Left kidney (tissue), 2 donors: ENCODE results near the gene SLC22A4. TPM values are rescaled to one million over a fixed set of nuclear protein-coding genes. Genes with fewer than 3 reads are reported as not detected.

Experiments
- DNase-seq: peaks from one replicate; pipeline ENCODE4 v3.0.0-alpha.2; 2013
- polyA plus RNA-seq: library from polyadenylated mRNA; unstranded; fragments of 120-200 nt; gene quantifications from one replicate; pipeline ENCODE4 v1.2.1, GENCODE V29; 2013; ENCODE audit not compliant: insufficient read length

SLC22A4 gene
- polyA plus RNA-seq, 1 donor: 7.6 TPM

DNA sequence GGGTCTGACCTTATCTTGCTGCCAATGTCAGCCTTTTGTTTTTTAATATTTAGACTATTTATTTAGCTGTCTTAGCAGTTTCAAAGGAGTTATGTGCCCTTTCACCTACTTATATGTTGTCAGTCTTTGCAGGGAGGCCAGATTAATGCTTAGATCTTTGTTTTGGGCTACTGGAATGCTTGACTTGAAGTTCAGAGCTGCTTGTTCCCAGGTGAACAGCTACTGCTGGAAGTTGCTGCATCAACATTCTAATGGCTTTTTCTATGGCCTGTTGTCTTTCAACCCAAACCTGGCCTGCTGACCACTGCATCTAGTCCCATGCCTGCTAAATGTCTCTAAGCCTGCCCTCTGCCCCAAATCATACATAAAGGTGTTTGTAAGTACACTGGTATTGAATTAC is 78.3 kb downstream of the SLC22A4 start:
- DNase-seq: no peak

DNA sequence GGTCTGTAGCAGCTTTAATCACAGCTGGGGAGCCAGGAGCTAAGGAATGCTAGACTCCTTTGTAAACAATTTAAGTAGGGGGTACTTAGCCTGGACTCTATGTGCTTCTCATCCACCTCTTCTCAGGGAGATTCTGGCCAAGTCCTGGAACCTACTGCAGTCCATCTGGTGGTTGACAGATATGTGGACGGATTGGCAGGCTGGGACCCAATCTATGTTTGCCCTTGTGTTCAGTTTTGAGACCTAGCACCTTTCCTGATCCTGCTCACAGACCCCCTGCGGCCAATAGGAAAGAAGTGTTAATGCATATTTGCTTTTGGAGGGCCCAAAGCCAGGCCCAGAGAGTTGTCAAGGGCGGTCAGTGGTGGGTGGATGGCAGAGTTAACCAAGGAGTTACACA is 81.8 kb downstream of the SLC22A4 start:
- no peak for DNase-seq

DNA sequence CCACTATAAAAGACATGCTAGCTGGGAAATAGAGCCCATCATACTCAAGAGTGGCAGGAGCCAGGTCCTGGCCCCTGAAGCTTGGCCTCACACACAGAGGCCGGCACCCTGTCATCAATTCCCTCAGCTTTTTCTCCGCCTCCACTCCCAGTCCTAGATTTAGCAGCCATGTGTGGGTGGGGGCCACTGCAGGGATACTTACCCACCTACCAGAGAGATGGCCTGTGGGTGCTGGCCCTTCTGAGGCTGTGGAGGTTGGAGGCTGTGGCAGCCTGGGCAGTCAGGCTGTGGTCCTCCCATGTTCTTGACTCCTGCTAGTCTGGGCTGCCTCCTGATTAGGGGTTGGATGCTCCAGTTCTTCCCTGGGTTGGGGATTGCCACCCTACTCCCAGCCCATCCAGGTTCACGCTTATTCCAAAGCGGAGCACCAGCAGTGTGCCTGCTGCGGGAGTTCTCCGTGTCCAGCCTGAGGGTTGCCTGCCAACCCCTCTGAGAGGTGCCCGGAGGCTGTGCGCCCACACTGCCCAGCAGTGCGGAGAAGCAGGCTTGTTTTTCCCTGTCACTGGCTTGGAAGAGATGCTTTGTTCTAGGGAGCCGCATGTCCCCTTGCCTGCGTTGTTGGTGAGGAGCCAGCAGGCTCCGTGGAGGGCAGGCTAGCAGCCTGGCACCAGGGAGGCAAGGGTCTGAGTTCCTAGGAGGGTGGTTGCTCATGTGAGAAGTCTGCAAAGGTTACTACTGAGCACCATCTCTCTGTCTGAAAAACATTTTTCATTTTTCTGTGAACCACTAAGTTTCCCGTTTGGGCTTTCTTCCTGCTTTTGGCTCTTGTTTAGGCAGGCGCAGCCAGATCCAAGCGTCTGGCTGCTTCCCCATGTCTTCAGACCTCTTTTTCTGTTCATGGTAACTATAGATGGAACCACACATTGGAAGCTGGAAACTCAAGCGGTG is 82.8 kb downstream of the SLC22A4 start:
- DNase-seq: no peak

DNA sequence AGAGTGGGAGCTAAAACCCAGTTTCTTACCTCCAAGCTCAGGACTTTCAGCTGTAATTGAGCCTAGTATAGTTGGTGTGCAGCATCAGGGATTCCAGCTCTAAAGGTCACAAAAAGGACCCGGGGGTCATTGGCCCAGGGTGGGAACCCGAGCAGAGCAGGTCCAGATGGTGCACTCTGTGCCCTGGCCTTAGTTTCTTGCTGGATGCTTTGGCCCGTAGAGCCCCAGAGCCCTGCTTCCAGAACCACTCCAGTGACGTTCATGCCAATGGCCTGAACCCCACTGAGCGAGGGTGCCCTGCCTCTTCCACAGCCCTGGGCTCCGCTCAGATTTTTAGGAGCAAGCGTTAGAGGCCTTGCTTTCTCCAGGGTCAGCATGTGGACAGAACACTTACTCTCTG is 83.5 kb downstream of the SLC22A4 start:
- no peak for DNase-seq

DNA sequence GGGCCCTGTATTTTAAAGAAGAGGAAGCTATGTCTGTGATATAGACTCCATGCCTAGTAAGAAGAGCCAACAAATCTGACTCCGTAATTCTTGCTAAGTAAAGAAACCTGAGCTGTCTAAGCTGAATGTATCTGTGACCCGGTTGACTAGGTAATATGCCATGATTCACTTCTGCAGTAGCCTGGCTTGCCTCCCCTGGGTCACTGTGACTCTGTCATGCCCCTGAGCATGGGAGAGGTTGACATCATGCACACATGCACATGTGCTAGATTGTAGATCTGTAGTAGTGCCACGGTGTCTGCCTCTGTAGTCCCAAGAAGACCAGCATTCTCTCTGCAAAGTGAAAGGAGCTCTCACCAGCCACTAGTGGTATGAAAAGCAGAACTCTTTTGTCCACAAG is 84.4 kb downstream of the SLC22A4 start:
- no peak for DNase-seq

DNA sequence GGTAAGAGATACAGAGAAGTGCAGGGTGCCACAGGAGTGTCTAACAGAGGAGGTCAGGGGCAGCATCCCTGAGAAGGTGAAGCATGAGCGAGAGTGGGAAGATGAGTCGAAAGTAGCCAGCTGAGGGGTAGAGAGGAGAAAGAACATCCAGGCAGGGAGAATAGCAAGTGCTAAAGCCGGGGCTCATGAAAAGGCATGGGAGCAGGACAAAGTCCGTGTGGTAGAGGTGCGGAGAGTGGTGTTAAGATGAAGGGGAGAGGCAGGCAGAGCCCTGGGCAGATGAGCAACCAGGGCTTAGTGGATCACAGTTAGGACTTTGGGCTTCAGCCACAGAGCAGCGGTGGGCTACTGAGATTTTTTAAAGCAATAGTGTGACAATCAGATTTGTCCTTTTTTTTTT is 85.9 kb downstream of the SLC22A4 start:
- no peak for DNase-seq

DNA sequence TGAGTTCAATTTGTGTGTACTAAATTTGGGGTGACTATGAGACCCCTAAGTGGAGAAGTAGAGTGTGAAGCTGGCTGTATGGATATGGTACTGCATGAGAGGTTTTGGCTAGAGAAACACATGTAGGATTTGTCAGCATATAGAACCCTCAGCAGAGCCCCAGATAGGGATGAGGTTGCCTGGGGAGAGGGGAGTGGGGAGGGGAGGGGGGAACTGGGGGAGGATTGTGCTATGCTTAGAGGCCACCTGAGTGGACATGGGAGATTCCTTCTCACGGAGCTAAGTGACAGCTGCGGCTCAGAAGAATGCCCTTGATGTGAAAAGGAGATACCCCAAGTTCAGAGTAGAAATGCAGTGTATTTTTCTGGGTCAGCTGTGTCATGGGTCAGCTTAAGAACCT is 86.5 kb downstream of the SLC22A4 start:
- no peak for DNase-seq

DNA sequence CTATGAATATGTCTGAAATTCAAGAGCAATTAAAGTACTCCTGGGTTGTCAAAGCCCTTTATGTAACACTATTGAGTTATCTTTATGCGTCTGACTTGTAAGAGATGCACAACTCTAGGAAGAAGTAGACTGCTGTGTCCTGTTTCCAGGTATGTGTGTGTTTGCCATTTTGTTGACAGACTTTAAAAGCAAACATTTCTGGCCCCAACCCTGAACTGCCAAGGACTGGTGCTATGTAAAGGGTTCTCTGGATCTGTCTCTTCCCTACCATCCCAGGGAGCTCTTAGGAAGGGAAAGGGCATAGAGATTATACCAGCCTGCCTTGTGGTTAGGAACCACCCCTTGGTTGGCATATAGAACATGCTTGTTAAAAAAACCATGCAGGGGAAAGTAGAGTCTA is 87.4 kb downstream of the SLC22A4 start:
- no peak for DNase-seq

DNA sequence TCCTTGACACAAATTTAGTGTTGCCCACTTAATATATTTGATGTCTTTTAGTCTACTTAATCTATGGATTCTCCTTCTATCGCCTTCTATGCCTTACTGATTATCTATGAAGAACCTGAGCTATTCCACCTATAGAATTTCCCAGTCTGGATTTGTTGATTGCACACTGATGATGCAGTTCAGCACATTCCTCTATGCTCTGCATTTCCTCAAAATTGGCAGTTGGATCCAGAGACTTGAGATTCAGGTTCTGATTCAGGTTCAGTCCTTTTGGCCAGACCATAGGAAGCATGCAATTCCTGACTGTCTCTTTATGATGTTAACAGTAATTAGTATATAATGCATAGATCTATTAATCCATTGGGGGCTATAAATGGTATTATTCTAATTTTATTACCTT is 89.1 kb downstream of the SLC22A4 start:
- DNase-seq: no peak

DNA sequence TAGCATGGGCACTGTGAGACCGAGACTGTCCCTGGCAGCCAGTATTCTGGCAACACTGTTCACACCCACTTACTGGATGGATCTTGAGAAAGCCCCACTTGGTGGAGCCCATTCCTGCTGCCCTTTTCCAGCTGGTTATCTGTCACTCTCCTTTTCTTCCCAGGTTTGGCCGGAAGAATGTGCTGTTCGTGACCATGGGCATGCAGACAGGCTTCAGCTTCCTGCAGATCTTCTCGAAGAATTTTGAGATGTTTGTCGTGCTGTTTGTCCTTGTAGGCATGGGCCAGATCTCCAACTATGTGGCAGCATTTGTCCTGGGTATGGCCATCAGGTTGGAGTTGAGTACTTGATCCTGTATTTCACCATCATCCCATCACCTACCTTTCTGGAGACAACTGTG is 89.8 kb downstream of the SLC22A4 start:
- DNase-seq: no peak

DNA sequence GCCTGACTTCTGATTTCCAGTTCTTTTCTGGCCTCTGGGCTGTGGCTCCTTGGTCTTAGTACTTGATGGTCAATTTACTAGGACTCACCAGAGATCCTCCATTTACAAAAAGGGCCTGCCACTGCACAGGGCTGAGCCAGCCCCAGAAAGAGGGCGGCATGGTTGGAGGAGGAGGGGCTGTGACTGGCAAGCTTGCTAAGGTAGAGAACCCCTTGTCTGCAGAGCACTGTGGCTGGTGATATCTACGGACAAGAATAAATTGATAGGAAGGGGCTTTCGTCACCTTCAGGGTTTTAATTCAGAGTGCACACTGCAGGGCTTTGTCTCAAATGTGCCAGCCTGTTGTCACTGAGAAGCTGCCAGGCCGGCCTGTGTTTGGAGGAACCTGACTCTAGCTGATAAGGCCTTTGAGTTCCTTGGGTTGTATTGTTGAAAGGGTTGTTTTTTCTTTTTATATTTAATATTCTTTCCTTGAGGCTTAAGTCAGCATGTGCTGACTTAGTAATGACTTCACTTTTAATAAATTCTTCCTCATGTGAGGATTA is 90.4 kb downstream of the SLC22A4 start:
- DNase-seq: no peak

DNA sequence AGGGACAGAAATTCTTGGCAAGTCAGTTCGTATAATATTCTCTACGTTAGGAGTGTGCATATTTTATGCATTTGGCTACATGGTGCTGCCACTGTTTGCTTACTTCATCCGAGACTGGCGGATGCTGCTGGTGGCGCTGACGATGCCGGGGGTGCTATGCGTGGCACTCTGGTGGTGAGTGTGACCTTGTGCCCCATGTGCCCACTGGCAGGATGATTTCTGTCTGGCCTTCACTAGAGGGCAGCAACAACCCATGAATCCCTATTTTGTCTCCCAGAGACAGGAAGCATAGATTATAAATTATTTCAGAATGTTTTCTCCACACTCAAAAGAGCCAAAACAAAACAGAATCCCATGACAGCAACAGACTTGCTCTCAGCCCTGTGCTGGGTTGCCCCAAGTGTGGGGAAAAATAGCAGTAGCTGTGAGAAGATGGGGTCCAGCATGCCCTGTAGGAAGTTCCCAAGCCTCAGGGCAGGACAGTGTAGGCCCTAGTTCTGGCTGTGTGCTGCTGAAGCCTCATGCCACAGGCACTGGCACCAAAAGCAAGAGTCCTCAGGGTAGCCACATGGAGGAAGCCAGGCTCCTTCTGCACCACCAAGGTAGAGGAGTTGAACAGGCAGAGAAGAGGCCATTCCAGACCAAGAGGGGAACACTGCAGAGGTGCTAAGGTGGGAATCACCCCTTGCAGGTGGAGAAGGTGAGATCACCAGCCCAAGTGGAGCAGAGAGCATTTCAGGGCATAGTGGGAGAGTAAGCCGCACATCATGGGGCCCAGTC is 91.3 kb downstream of the SLC22A4 start:
- DNase-seq: no peak

DNA sequence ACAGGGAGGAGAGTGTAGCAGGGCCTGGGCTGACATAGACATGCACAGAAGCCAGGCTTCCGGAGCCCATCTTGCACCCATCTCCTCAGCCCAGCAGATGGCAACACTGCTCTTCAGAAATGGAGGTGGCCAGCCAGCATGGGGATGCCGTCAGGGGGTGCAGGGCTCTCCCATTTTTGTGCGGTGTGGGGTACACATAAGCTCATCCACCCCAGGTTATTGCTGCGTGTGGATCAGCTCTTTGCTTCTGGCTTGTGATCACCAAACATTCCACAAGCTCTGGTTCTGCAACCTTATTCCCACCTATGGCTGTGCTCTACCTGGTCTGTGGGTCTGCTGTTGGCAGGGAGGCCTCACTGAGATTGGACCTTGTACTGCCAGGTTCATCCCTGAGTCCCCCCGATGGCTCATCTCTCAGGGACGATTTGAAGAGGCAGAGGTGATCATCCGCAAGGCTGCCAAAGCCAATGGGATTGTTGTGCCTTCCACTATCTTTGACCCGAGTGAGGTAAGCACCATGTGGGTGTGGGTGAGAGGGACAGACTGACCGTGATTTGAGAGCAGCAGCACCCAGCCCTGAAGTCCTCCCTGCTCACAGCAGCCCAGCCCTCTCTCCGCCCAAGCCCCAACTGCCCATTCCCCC is 92.6 kb downstream of the SLC22A4 start:
- no peak for DNase-seq

DNA sequence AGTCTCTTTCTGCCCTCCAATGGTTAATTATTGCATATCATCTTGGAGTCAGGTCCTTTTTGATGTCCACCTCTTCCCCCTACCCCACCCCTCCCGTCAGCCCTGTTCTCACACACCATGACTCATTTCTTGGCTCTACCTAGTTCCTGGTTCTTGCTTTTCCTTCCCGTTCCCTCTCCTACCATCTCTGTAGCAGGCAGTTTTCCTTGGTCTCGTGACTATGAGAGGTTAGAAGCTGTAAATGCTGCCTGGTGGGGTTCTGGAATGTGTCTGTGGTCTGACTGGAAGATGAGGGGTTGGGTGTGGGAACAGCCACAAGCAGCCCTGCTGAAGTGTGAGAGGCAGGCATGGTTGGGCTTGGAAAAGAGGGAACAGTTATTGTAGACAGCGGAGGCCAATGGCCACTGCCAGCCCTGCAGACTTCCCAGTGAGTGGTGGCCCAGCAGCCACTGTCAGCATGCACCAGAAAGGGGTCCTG is 93.5 kb downstream of the SLC22A4 start:
- DNase-seq: no peak

DNA sequence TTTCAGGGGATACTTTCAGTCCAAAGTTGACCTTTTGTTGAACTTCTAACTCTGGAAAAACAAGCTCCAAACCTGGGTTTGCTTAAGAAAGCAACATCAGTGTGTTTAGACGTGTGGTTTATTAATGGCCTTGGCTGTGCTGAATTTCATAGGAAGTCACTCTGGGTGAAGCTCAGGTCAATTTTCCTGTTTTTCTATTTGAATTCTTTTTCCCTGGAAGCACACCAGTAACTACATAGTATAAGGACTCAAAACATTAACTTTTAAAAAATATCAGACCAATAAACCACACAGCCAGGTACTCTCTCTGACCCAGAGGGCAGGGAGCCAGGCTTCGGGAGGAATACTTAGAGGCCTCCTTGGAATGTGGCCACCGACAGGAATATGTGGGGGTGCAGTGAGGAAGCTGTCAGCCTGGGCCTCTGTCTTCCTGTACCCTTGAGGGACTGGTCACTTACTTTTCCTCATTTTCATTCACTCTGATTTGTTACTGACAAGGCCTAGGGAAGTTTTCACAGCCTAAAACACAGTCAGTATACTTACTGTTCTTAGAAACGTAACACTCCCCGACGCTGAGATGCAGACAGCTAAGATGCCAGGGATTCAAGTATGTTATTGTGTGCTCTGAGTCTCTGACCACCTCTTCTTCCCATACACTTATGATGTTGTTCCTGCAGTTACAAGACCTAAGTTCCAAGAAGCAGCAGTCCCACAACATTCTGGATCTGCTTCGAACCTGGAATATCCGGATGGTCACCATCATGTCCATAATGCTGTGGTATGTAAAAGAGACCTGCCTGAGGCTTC is 94.3 kb downstream of the SLC22A4 start:
- no peak for DNase-seq

DNA sequence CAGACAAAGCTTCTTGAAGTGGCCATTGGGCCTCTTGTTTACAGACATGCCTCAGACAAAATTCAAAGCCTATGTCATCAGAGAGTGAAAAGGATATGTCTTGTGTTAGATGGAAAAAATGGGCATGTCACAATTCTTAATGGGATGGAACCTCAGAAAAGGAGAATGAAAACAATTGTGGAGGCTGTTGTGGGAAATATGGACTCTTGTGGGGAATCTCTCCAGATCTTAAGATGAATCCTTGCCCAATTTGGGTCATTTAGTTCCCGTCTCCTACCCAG is 94.8 kb downstream of the SLC22A4 start:
- no peak for DNase-seq

DNA sequence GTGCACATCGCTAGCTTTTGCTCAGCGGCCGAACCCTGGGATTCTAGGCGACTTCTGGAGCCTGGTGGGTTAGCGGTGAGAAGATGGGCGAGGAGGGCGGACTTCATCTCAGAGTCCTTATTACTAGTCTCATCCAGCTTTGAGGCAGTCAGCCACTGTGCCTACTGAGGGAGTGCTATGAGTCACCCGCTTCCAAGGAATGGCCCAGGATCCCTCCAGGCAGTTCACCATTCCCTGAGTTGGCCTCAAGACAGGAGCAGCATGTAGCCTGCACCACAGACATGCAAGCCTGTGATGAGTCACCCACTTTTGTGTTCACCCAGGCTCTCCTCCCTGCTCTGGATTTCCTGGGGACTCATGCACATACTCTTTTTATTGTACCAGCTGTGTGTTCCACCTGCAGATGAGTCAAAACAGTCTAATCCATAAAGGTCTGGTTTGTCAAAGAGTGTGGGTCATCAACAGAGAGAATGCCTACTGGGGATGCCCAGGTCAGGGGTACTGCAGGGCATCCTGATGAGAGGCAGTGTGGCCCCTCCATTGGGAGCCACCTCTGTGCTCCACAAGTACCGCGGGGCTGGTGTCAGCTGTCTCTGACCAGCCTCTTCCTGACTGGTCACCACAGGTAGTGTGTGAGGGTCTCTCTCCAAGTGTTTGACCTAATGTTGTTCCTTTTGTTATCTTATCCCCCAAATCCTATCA is 95.5 kb downstream of the SLC22A4 start:
- no peak for DNase-seq

DNA sequence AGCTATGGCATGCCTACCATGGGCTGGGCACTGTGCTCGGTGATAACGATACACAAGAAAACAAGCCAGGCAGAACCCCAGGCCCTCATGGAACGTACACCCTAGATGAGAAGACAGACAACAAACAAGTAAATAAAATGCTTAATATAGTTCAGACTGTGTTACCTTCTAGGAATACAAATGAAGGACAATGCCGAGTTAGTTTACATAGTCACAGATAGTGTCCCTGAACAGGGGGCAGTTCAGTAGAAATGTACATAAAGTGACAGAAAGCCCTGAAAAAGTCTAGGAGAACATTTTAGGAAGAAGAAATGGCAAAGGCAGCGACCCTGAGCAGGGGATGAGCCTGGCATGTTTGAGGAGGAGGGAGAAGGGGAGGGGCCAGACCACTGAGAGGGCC is 97.1 kb downstream of the SLC22A4 start:
- DNase-seq: no peak

DNA sequence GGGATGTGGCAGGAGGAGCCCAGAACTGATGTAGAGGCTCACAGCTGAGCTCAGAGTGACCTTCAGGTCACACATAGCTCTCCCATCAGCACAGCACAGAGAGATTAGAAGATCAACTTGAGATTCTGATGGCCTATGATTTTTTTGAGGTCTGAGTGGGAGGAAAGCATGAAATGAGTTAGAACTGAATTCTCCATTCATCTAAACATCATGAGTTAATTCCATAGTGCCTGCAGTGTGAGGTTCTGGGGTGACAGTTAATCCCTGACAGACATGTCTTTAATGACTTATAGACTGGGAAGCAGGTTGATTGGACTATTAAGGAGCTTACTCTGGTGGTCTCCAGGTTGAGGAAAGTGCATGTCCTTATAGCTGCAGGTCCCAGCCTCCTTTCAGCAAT is 97.7 kb downstream of the SLC22A4 start:
- DNase-seq: no peak

DNA sequence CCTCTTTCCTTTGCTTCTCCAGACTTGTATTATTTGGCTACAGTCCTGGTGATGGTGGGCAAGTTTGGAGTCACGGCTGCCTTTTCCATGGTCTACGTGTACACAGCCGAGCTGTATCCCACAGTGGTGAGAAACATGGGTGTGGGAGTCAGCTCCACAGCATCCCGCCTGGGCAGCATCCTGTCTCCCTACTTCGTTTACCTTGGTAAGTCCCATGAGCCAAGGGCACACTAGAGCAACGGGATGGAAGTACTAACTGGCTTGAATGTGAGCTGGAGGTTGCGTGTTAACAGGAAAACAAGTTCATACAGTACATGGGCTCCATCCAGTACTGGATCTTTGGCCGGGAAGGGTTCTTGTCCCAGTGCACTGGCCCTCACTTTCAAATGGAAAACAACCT is 98.2 kb downstream of the SLC22A4 start:
- DNase-seq: no peak
